Ectodermal cell (in vitro differentiated cells): Measurements from ENCODE around the gene LRMDA.

ENCODE experiments used
- H3K27ac ChIP-seq: 2 replicates; pipeline ENCODE4 v1.7.0; 2013; ENCODE audit warnings: mild to moderate bottlenecking, low read depth, low read length; ENCODE audit not compliant: insufficient read depth, poor library complexity, severe bottlenecking
- H3K27me3 ChIP-seq: 2 replicates; pipeline ENCODE4 v1.7.0; 2013; ENCODE audit warnings: mild to moderate bottlenecking, low read length; ENCODE audit not compliant: insufficient read depth, control insufficient read depth, poor library complexity, severe bottlenecking
- H3K36me3 ChIP-seq: one replicate; pipeline ENCODE4 v1.7.0; 2013; ENCODE audit warnings: low read length; ENCODE audit not compliant: control insufficient read depth, insufficient read depth
- H3K4me1 ChIP-seq: one replicate; pipeline ENCODE4 v1.7.0; 2013; ENCODE audit warnings: low read length; ENCODE audit not compliant: control insufficient read depth, insufficient read depth
- H3K4me3 ChIP-seq: 2 replicates; pipeline ENCODE4 v1.7.0; 2013; ENCODE audit warnings: low read depth, low read length, control low read depth; ENCODE audit not compliant: insufficient read depth
- H3K9me3 ChIP-seq: 2 replicates; pipeline ENCODE4 v1.7.0; 2013; ENCODE audit warnings: mild to moderate bottlenecking, low read length, moderate library complexity; ENCODE audit not compliant: control insufficient read depth
- WGBS, 2 experiments: methylation state at CpG; one replicate each; pipeline ENCODE4 v1.1.7; 2013; ENCODE audit warnings: missing lambda C conversion rate in 2 of 2; 5-methylcytosine and 5-hydroxymethylcytosine counted together

Gene LRMDA

GRCh38 chr10:75941223-75941801, 509.9 kb downstream of the LRMDA start:
- Histone ChIP-seq H3K9me3 (no peaks in the 10 kb centered on the region), H3K4me1 (no peaks in the 10 kb centered on the region), H3K36me3 (no peaks in the 10 kb centered on the region), H3K27ac (no peak overlapping the region), H3K4me3 (no peak overlapping the region), H3K27me3 (no peaks in the 10 kb centered on the region)
- WGBS, 2 experiments, result 91 to 95% methylated on average over 9 of the region's 9 CpGs

- H3K4me1 ChIP-seq, result no peaks in the 10 kb centered on the region
- no peaks in the 10 kb centered on the region for H3K27me3 ChIP-seq
- H3K4me3 ChIP-seq, result no peak overlapping the region
- no peaks in the 10 kb centered on the region for H3K9me3 ChIP-seq
- no peaks in the 10 kb centered on the region for H3K36me3 ChIP-seq
- WGBS, 2 experiments, result 100% methylated on average over 2 of the region's 2 CpGs
- no peak overlapping the region for H3K27ac ChIP-seq
Measured at GRCh38 chr10:75944061-75944460, 512.6 kb downstream of the LRMDA start.

GRCh38 chr10:75948583-75948982, 517.2 kb downstream of the LRMDA start:
- Histone ChIP-seq H3K27me3 (no peaks in the 10 kb centered on the region), H3K36me3 (no peaks in the 10 kb centered on the region), H3K4me1 (no peaks in the 10 kb centered on the region), H3K9me3 (no peaks in the 10 kb centered on the region), H3K4me3 (no peak overlapping the region), H3K27ac (no peak overlapping the region)
- WGBS, 2 experiments, result 92 to 99% methylated on average over 3 of the region's 3 CpGs

- Histone ChIP-seq H3K36me3 (no peaks in the 10 kb centered on the region), H3K9me3 (no peaks in the 10 kb centered on the region), H3K27ac (no peak overlapping the region), H3K4me1 (no peaks in the 10 kb centered on the region), H3K27me3 (no peaks in the 10 kb centered on the region), H3K4me3 (no peak overlapping the region)
- 99 to 100% methylated on average over 1 to 2 of the region's 2 CpGs for WGBS, 2 experiments
Measured at GRCh38 chr10:75950307-75950706, 518.9 kb downstream of the LRMDA start.

- H3K27ac ChIP-seq, result no peak overlapping the region
- WGBS, 2 experiments, result 94 to 95% methylated on average over 7 of the region's 7 CpGs
- H3K4me1 ChIP-seq, result no peaks in the 10 kb centered on the region
- H3K4me3 ChIP-seq, result no peak overlapping the region
- H3K27me3 ChIP-seq, result no peaks in the 10 kb centered on the region
- H3K9me3 ChIP-seq, result no peaks in the 10 kb centered on the region
- no peaks in the 10 kb centered on the region for H3K36me3 ChIP-seq
Measured at GRCh38 chr10:75950997-75951589, 519.7 kb downstream of the LRMDA start.

- no peaks in the 10 kb centered on the region for H3K9me3 ChIP-seq
- no peaks in the 10 kb centered on the region for H3K36me3 ChIP-seq
- no peaks in the 10 kb centered on the region for H3K4me1 ChIP-seq
- no peak overlapping the region for H3K4me3 ChIP-seq
- no peaks in the 10 kb centered on the region for H3K27me3 ChIP-seq
- WGBS, 2 experiments, result 94 to 95% methylated on average over 7 of the region's 7 CpGs
- no peak overlapping the region for H3K27ac ChIP-seq
Measured at GRCh38 chr10:75951627-75952026, 520.2 kb downstream of the LRMDA start.

GRCh38 chr10:75952093-75952492, 520.7 kb downstream of the LRMDA start:
- no peaks in the 10 kb centered on the region for H3K36me3 ChIP-seq
- no peaks in the 10 kb centered on the region for H3K27me3 ChIP-seq
- no peak overlapping the region for H3K27ac ChIP-seq
- H3K4me1 ChIP-seq, result no peaks in the 10 kb centered on the region
- WGBS, 2 experiments, result 94 to 97% methylated on average over 6 to 7 of the region's 7 CpGs
- H3K4me3 ChIP-seq, result no peak overlapping the region
- H3K9me3 ChIP-seq, result no peaks in the 10 kb centered on the region

GRCh38 chr10:75954486-75954885, 523.1 kb downstream of the LRMDA start:
- Histone ChIP-seq H3K9me3 (no peaks in the 10 kb centered on the region), H3K4me1 (no peaks in the 10 kb centered on the region), H3K27ac (no peak overlapping the region), H3K27me3 (no peaks in the 10 kb centered on the region), H3K36me3 (no peaks in the 10 kb centered on the region), H3K4me3 (no peak overlapping the region)
- WGBS, 2 experiments, result 95 to 98% methylated on average over 4 of the region's 4 CpGs

- Histone ChIP-seq H3K9me3 (no peaks in the 10 kb centered on the region), H3K27me3 (no peaks in the 10 kb centered on the region), H3K27ac (no peak overlapping the region), H3K4me3 (no peak overlapping the region), H3K4me1 (no peaks in the 10 kb centered on the region), H3K36me3 (no peaks in the 10 kb centered on the region)
- 89 to 93% methylated on average over 2 of the region's 2 CpGs for WGBS, 2 experiments
Measured at GRCh38 chr10:75955973-75956502, 524.6 kb downstream of the LRMDA start.

GRCh38 chr10:75956624-75957023, 525.2 kb downstream of the LRMDA start:
- Histone ChIP-seq H3K36me3 (no peaks in the 10 kb centered on the region), H3K4me1 (no peaks in the 10 kb centered on the region), H3K27me3 (no peaks in the 10 kb centered on the region), H3K9me3 (no peaks in the 10 kb centered on the region), H3K4me3 (no peak overlapping the region), H3K27ac (peak overlapping the region; percentile 78)
- 93 to 96% methylated on average over 2 of the region's 2 CpGs for WGBS, 2 experiments
